ENCODE data around the gene CNGA4.

- TF ChIP-seq POLR2A (IDR thresholded peaks at IDR 0.05; ENCODE audit: extremely low read depth, insufficient read length) (no peak), CTCF (IDR thresholded peaks at IDR 0.05; ENCODE audit: low read depth, low read length) (peak; percentile 15), MAX (IDR thresholded peaks at IDR 0.05; ENCODE audit: low read depth, low read length) (no peak), MYC (IDR thresholded peaks at IDR 0.05; ENCODE audit: low read depth, low read length) (no peak)
These were observed 31.1 kb downstream of the CNGA4 start for GRCh38 chr11:6269994-6270393.
